Ascending aorta (tissue), 2 donors: ENCODE measurements around the gene ARL4A. TPM values are rescaled to one million over a fixed set of nuclear protein-coding genes. Genes with fewer than 3 reads are reported as not detected.

ENCODE experiments used
- DNase-seq, 2 donors: peaks; one replicate each; pipeline ENCODE4 v3.0.0-alpha.2; 2019; ENCODE audit warnings: low spot score in 2 of 2
- H3K27ac ChIP-seq, 2 donors: fragments of 200-600 bp; sonication (generic); one replicate each; pipeline ENCODE4 v1.5.1; 2016 to 2017; ENCODE audit warnings: mild to moderate bottlenecking in 1 of 2
- H3K27me3 ChIP-seq: fragments of 200-600 bp; sonication (generic); one replicate; pipeline ENCODE4 v1.5.1; 2017
- H3K36me3 ChIP-seq, 2 donors: fragments of 200-600 bp; sonication (generic); one replicate each; pipeline ENCODE4 v1.5.1; 2016
- H3K4me1 ChIP-seq, 2 donors: fragments of 200-600 bp; sonication (generic); one replicate each; pipeline ENCODE4 v1.5.1; 2016 to 2017; ENCODE audit warnings: mild to moderate bottlenecking in 1 of 2
- H3K4me3 ChIP-seq, 2 donors: fragments of 200-600 bp; sonication (generic); one replicate each; pipeline ENCODE4 v1.5.1; 2016 to 2017; ENCODE audit warnings: mild to moderate bottlenecking in 1 of 2
- H3K9me3 ChIP-seq, 2 donors: fragments of 200-600 bp; sonication (generic); one replicate each; pipeline ENCODE4 v1.5.1; 2016
- intact Hi-C: fragments of 100-400 bp; cut with DNase I; formaldehyde crosslinking; loops from one replicate; pipeline ENCODE4 v1.15.1; 2023
- total RNA-seq: library from RNA; depleted of rRNA; stranded (reverse); fragments of >200 nt; gene quantifications from one replicate; pipeline ENCODE4 v1.1.0, GENCODE V29; 2016
- TF ChIP-seq, protein P1 (sequence below), 3 experiments: fragments of 200-600 bp in 2 of 3; fragments of 450-650 bp in 1 of 3; sonication (generic) in 2 of 3; IDR thresholded peaks; one replicate each; pipeline ENCODE4 v1.5.1; 2016 to 2019; ENCODE audit warnings: antibody characterized with exemption in 3 of 3, mild to moderate bottlenecking in 1 of 3, moderate library complexity in 1 of 3

Gene ARL4A
- total RNA-seq, 1 donor from 2014 or later: 55.5 TPM

DNA sequence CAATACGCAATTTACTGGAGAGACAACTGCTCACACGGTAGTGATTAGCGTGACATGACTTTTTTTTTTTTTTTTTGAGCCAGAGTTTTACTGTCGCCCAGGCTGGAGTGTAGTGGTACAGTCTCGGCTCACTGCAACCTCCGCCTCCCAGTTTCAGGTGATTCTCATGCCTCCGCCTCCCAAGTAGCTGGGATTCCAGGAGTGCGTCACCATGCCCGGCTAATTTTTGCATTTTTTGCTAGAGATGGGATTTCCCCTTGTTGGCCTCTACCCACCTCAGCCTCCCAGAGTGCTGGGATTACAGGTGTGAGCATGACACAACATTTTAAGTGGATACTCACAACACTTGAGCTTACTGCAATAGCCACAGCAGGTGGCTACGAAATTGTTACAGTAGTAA lies 11.9 kb downstream of the ARL4A start:
- Histone ChIP-seq H3K36me3 (no peaks in the 10 kb centered on the region), H3K27me3 (no peaks in the 10 kb centered on the region), H3K9me3 (peaks cover 0 to 12% of the 10 kb centered on the region in 2 donors), H3K4me3 (no peak overlapping the region), H3K4me1 (no peaks in the 10 kb centered on the region), H3K27ac (no peak overlapping the region)
- DNase-seq: no peak
- intact Hi-C loops: no loop called here
- TF ChIP-seq, protein P1, sequence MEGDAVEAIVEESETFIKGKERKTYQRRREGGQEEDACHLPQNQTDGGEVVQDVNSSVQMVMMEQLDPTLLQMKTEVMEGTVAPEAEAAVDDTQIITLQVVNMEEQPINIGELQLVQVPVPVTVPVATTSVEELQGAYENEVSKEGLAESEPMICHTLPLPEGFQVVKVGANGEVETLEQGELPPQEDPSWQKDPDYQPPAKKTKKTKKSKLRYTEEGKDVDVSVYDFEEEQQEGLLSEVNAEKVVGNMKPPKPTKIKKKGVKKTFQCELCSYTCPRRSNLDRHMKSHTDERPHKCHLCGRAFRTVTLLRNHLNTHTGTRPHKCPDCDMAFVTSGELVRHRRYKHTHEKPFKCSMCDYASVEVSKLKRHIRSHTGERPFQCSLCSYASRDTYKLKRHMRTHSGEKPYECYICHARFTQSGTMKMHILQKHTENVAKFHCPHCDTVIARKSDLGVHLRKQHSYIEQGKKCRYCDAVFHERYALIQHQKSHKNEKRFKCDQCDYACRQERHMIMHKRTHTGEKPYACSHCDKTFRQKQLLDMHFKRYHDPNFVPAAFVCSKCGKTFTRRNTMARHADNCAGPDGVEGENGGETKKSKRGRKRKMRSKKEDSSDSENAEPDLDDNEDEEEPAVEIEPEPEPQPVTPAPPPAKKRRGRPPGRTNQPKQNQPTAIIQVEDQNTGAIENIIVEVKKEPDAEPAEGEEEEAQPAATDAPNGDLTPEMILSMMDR (IDR thresholded peaks at IDR 0.05): no peak

DNA sequence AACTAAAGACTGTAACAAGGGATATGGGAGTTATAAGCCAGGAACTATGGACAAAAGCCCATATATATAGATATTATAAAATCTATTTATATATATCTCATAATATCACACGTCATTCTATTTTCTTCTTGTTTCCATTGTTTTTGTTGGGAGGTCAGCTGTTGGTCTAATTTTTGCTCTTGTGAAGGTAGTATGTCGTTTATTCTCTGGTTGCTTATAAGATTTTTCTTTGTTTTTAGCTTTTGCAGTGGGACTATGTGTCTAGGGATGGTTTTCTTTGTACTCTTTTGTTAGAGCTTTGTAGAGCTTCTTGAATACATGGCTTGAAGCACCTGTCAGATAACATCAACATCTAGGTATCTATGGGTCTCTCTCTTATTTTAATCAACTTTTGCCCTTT lies 14.0 kb downstream of the ARL4A start:
- Histone ChIP-seq H3K4me1 (no peaks in the 10 kb centered on the region), H3K4me3 (no peak overlapping the region), H3K36me3 (no peaks in the 10 kb centered on the region), H3K27ac (no peak overlapping the region), H3K9me3 (peaks cover 0 to 12% of the 10 kb centered on the region in 2 donors), H3K27me3 (no peaks in the 10 kb centered on the region)
- TF ChIP-seq, protein P1 (IDR thresholded peaks at IDR 0.05): no peak
- intact Hi-C loops: no loop called here
- DNase-seq: no peak

DNA sequence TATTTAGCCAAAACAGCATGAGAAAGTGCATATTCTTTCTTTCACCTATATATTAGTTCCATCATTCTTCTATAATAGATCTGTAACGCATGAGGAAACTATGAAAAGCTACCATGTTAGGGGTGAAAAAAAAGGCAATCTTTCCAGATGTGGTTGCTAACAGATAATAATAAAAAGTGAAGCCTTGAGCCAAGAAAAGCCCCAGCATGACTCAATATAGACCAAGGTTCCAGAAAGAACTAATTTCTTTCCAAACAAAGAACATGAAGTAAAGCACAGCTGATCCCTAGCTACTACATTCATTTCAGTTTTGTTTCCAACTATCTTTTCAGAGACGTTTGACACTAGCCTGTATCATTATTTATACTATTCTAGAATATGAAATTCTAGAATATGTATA lies 16.4 kb downstream of the ARL4A start:
- no peaks in the 10 kb centered on the region for H3K27me3 ChIP-seq
- intact Hi-C loops: no loop called here
- no peak overlapping the region for H3K27ac ChIP-seq
- no peaks in the 10 kb centered on the region for H3K36me3 ChIP-seq
- no peak for DNase-seq
- peaks cover 0 to 12% of the 10 kb centered on the region in 2 donors for H3K9me3 ChIP-seq
- TF ChIP-seq, protein P1 (IDR thresholded peaks at IDR 0.05): no peak
- no peaks in the 10 kb centered on the region for H3K4me1 ChIP-seq
- no peak overlapping the region for H3K4me3 ChIP-seq

DNA sequence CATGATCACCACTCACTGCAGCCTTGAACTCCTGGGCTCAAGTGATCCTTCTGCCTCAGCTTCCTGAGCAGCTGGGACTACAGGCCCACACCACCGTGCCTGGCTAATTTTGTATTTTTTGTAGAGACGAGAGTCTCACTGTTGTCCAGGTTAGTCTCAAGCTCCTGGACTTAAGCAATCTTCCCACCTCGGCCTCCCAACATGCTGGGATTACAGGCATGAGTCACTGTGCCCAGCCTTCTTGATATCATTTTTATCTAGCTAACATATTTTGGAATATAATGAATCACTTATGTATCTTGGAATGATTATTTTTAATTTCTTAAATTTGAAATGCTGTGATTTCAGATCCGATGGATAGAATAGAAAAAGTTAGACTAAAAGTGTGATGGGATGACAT lies 18.4 kb downstream of the ARL4A start:
- no peaks in the 10 kb centered on the region for H3K4me1 ChIP-seq
- no peak for DNase-seq
- no peaks in the 10 kb centered on the region for H3K36me3 ChIP-seq
- H3K27ac ChIP-seq: no peak overlapping the region
- TF ChIP-seq, protein P1 (IDR thresholded peaks at IDR 0.05): no peak
- intact Hi-C loops: no loop called here
- no peaks in the 10 kb centered on the region for H3K27me3 ChIP-seq
- H3K9me3 ChIP-seq: peaks cover 0 to 10% of the 10 kb centered on the region in 2 donors
- H3K4me3 ChIP-seq: no peak overlapping the region

DNA sequence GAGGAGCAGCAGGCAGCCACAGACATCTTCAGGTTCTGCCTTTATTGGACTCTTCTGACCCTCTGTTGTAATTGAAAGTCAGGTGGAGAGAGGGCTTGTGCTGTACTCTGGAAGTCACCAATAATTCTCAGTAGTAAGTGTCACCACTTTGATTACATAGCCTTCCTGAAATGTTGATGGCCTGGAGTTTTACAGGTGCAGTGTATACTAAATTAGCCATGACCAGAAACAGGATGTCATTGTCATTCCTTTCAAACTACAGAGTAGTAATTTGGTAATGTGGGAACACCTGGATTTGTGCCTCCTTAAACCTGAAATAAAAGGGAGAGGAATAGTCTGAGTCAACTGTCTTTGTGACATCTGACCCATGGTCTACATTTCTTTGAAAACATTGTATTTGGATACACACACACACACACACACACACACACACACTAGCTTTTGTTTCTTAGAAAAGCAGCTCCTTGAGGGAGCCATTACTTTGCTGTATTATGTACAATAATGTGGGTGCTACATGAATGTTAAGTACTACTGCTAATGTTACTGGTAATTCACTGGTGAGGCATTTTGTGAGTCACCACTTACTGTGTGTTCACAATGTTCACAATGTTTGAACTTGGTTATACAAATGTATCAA lies 19.6 kb downstream of the ARL4A start:
- Histone ChIP-seq H3K4me1 (no peaks in the 10 kb centered on the region), H3K27ac (no peak overlapping the region), H3K9me3 (no peaks in the 10 kb centered on the region), H3K4me3 (no peak overlapping the region), H3K36me3 (no peaks in the 10 kb centered on the region), H3K27me3 (no peaks in the 10 kb centered on the region)
- DNase-seq: no peak
- intact Hi-C loops: no loop called here
- TF ChIP-seq, protein P1 (IDR thresholded peaks at IDR 0.05): no peak

DNA sequence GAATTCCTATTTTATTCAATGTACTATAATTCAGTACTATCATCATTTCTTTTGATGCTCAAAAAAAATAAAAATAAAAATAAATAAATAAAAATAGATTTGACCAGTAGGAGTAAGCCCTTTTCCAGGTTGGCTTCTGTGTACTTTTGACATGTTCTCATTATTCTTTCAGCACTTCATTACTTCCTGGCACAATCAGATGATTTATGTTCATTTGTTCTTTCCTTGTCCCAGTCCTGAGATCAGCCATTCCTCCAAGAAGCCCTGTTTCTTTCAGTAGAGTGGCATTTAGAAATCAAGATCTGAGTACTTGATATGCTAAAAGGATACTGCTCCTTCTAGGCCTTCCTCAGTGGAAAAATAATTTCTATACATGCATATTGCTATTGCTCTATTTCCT lies 20.9 kb downstream of the ARL4A start:
- no peak overlapping the region for H3K4me3 ChIP-seq
- H3K27me3 ChIP-seq: no peaks in the 10 kb centered on the region
- no peaks in the 10 kb centered on the region for H3K36me3 ChIP-seq
- DNase-seq: no peak
- H3K27ac ChIP-seq: no peak overlapping the region
- no peaks in the 10 kb centered on the region for H3K4me1 ChIP-seq
- TF ChIP-seq, protein P1 (IDR thresholded peaks at IDR 0.05): no peak
- intact Hi-C loops: no loop called here
- no peaks in the 10 kb centered on the region for H3K9me3 ChIP-seq
